Adrenal gland (tissue), 5 donors: ENCODE results near the gene TMOD1.

Source experiments
- CTCF ChIP-seq, 6 experiments: fragments of 450-650 bp in 4 of 6; fragments of 200-600 bp in 2 of 6; sonication (generic) in 1 of 6; IDR thresholded peaks; 1 replicate in 5 of 6; 2 replicates in 1 of 6; pipeline versions ENCODE4 v1.5.1 to v1.8.0; 2016 to 2021; ENCODE audit warnings: antibody characterized with exemption in 6 of 6, mild to moderate bottlenecking in 2 of 6, moderate library complexity in 1 of 6
- POLR2A ChIP-seq, 2 donors: fragments of 450-650 bp; IDR thresholded peaks; one replicate each; pipeline ENCODE4 v1.6.1; 2017; ENCODE audit warnings: antibody characterized with exemption in 2 of 2, mild to moderate bottlenecking in 2 of 2, moderate library complexity in 1 of 2
- donor health status: DM: no; HTN: no; CAD: no.

GRCh38 chr9:97479496-97480159, 21.8 kb upstream of the TMOD1 start:
- TF ChIP-seq CTCF (IDR thresholded peaks at IDR 0.05) (no peak), POLR2A (IDR thresholded peaks at IDR 0.05) (no peak)
